Left ventricle myocardium inferior (tissue), 1 donor: ENCODE results near the gene SPG11. TPM values are rescaled to one million over a fixed set of nuclear protein-coding genes. Genes with fewer than 3 reads are reported as not detected.
A peak's percentile ranks its signal among the peaks of the same experiment; 100 is the strongest.
"Not testable (repeated sequence)": the region's sequence is repeated elsewhere in the genome, so short reads cannot be mapped to it uniquely, and the experiment has no call there.

Experiments used
- DNase-seq: peaks from one replicate; pipeline ENCODE4 v3.0.0-alpha.2; 2020
- H3K27ac ChIP-seq: fragments of 200-600 bp; replicated peaks from 2 replicates; pipeline ENCODE4 v1.8.0; 2021
- H3K27me3 ChIP-seq: fragments of 200-600 bp; 2 replicates; pipeline ENCODE4 v1.8.0; 2021; ENCODE audit warnings: low read depth
- H3K36me3 ChIP-seq: fragments of 200-600 bp; 2 replicates; pipeline ENCODE4 v1.8.0; 2021
- H3K4me1 ChIP-seq: fragments of 200-600 bp; 2 replicates; pipeline ENCODE4 v1.8.0; 2021
- H3K4me3 ChIP-seq: fragments of 200-600 bp; 2 replicates; pipeline ENCODE4 v1.8.0; 2021; ENCODE audit warnings: mild to moderate bottlenecking, moderate library complexity
- H3K9me3 ChIP-seq: fragments of 200-600 bp; replicated peaks from 2 replicates; pipeline ENCODE4 v1.8.0; 2021
- CTCF ChIP-seq: fragments of 200-600 bp; IDR thresholded peaks from 2 replicates; pipeline ENCODE4 v1.8.0; 2021; ENCODE audit warnings: antibody characterized with exemption, mild to moderate bottlenecking, borderline replicate concordance
- intact Hi-C: fragments of 100-400 bp; cut with micrococcal nuclease; formaldehyde crosslinking; loops from one replicate; pipeline ENCODE4 v1.11.0; 2022
- total RNA-seq: library from RNA; stranded (reverse); fragmentation: NEBNext Ultra II Directional; extraction: Animal tissue kit (Norgen Biotek cat#: 25700); gene quantifications from one replicate; pipeline ENCODE4 v1.2.1, GENCODE V29; 2021
- donor health status: DM: no; HTN: yes; CAD: no; lungs with severe emphysema.

Gene SPG11
- total RNA-seq, 1 donor from 2014 or later: 49.6 TPM

GRCh38 chr15:44698641-44699040, 35.2 kb upstream of the SPG11 start:
- Histone ChIP-seq H3K4me1 (no peaks in the 10 kb centered on the region), H3K9me3 (peaks cover 29% of the 10 kb centered on the region), H3K36me3 (no peaks in the 10 kb centered on the region), H3K27ac (no peak overlapping the region), H3K4me3 (no peak overlapping the region), H3K27me3 (no peaks in the 10 kb centered on the region)
- no peak for TF ChIP-seq CTCF
- DNase-seq: no peak
- intact Hi-C loops: no loop called here

- Histone ChIP-seq H3K27me3 (no peaks in the 10 kb centered on the region), H3K36me3 (no peaks in the 10 kb centered on the region), H3K9me3 (peaks cover 23% of the 10 kb centered on the region), H3K4me1 (no peaks in the 10 kb centered on the region), H3K27ac (no peak overlapping the region), H3K4me3 (no peak overlapping the region)
- no peak for DNase-seq
- intact Hi-C loops: no loop called here
- TF ChIP-seq CTCF: no peak
Observed at GRCh38 chr15:44697014-44697413, 33.6 kb upstream of the SPG11 start.

DNA sequence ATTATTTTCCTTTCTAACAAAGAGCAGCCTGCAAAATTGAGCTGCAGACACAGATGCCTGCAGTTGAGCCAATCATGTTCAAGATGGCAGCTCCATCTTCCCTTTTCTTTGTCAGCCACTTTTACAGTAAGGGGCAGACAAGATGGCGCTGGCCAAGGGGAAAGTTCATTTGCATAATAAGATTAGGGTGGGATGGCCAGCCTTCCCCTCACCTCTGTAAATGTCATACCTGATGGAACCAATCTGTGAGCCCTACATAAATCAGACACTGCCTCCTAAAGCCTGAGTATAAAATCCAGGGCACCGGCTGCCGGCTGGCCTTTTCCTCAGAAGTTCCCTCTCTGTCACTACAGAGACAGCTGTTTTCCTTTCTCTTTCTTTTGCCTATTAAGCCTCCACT, 31.8 kb upstream of the SPG11 start:
- TF ChIP-seq CTCF: no peak
- Histone ChIP-seq H3K4me1 (no peaks in the 10 kb centered on the region), H3K27ac (no peak overlapping the region), H3K36me3 (no peaks in the 10 kb centered on the region), H3K27me3 (no peaks in the 10 kb centered on the region), H3K9me3 (peaks cover 12% of the 10 kb centered on the region), H3K4me3 (no peak overlapping the region)
- intact Hi-C loops: no loop called here
- no peak for DNase-seq

GRCh38 chr15:44694416-44694815, 31.0 kb upstream of the SPG11 start:
- peaks cover 4% of the 10 kb centered on the region for H3K9me3 ChIP-seq
- H3K4me1 ChIP-seq: no peaks in the 10 kb centered on the region
- no peak for DNase-seq
- no peak overlapping the region for H3K27ac ChIP-seq
- H3K36me3 ChIP-seq: no peaks in the 10 kb centered on the region
- TF ChIP-seq CTCF: no peak
- intact Hi-C loops: no loop called here
- no peaks in the 10 kb centered on the region for H3K27me3 ChIP-seq
- no peak overlapping the region for H3K4me3 ChIP-seq

GRCh38 chr15:44692659-44693058, 29.2 kb upstream of the SPG11 start:
- Histone ChIP-seq H3K9me3 (peaks cover 4% of the 10 kb centered on the region), H3K36me3 (no peaks in the 10 kb centered on the region), H3K4me3 (no peak overlapping the region), H3K27me3 (no peaks in the 10 kb centered on the region), H3K27ac (no peak overlapping the region), H3K4me1 (no peaks in the 10 kb centered on the region)
- no peak for TF ChIP-seq CTCF
- intact Hi-C loops: no loop called here
- DNase-seq: no peak

DNA sequence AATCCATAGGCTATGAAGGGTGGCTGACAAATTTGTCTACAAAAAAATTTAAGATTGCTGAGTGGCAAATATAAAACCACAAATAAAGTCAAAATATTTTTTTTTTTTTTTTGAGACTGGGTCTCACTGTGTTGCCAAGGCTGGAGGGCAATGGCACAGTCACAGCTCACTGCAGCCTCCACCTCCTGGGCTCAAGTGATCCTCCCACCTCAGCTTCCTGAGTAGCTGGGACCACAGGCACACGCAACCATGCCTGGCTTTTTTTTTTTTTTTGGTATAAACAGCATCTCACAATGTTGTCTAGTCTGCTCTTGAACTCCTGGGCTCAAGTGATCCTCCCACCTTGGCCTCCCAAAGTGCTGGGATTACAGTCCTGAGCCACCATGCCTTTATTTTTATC, 26.8 kb upstream of the SPG11 start:
- DNase-seq, H3K27ac ChIP-seq, H3K27me3 ChIP-seq, H3K36me3 ChIP-seq, H3K9me3 ChIP-seq, H3K4me3 ChIP-seq, intact Hi-C loops, H3K4me1 ChIP-seq: not testable (repeated sequence)

DNA sequence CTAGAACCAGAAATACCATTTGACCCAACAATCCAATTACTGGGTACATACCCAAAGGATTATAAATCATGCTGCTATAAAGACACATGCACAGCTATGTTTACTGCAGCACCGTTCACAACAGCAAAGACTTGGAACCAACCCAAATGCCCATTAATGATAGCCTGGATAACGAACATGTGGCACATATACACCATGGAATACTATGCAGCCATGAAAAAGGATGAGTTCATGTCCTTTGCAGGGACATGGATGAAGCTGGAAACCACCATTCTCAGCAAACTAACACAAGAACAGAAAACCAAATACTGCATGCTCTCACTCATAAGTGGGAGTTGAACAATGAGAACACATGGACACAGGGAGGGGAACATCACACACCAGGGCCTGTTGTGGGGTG, 25.9 kb upstream of the SPG11 start:
- H3K4me1 ChIP-seq, H3K36me3 ChIP-seq, H3K9me3 ChIP-seq, DNase-seq, H3K27ac ChIP-seq, H3K4me3 ChIP-seq, intact Hi-C loops, H3K27me3 ChIP-seq: not testable (repeated sequence)

- H3K36me3 ChIP-seq, H3K27ac ChIP-seq, H3K9me3 ChIP-seq, H3K27me3 ChIP-seq, intact Hi-C loops: not testable (repeated sequence)
- H3K4me3 ChIP-seq: peak overlapping the region; percentile 17
- peaks cover 15% of the 10 kb centered on the region for H3K4me1 ChIP-seq
- DNase-seq: peak; percentile 29
Observed at GRCh38 chr15:44682809-44683682, 19.6 kb upstream of the SPG11 start.
